GM08714 (cell line): Measurements from ENCODE around the gene TRIM69.
"Not testable (repeated sequence)": the region's sequence is repeated elsewhere in the genome, so short reads cannot be mapped to it uniquely, and the experiment has no call there.

Source experiments
- H3K4me3 ChIP-seq: fragments of 200-500 bp; sonication (Bioruptor generic); 2 replicates; pipeline ENCODE4 v1.5.1; 2014; ENCODE audit warnings: mild to moderate bottlenecking, low read length, inconsistent platforms
- ZNF274 ChIP-seq: IDR thresholded peaks from 2 replicates; pipeline ENCODE4 v1.6.1; 2012; ENCODE audit warnings: mild to moderate bottlenecking, low read depth, low read length

TRIM69 gene

GRCh38 chr15:44736181-44736765 lies at the start of gene TRIM69:
TRIM69 (plus strand) TSS chr15:44736528; CDS start chr15:44736705, 177 bp downstream.
- H3K4me3 ChIP-seq: peak within 1 kb of the TSS; percentile 52; the same call in 1 of the 2 replicates
- TF ChIP-seq ZNF274: no peak

DNA sequence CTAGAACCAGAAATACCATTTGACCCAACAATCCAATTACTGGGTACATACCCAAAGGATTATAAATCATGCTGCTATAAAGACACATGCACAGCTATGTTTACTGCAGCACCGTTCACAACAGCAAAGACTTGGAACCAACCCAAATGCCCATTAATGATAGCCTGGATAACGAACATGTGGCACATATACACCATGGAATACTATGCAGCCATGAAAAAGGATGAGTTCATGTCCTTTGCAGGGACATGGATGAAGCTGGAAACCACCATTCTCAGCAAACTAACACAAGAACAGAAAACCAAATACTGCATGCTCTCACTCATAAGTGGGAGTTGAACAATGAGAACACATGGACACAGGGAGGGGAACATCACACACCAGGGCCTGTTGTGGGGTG lies 47.0 kb upstream of the TRIM69 start:
- not testable (repeated sequence) for H3K4me3 ChIP-seq

- H3K4me3 ChIP-seq: not testable (repeated sequence)
These were observed 46.1 kb upstream of the TRIM69 start for GRCh38 chr15:44690245-44690644.

GRCh38 chr15:44692659-44693058 lies 43.7 kb upstream of the TRIM69 start:
- H3K4me3 ChIP-seq: no peak overlapping the region
- TF ChIP-seq ZNF274: no peak

GRCh38 chr15:44694416-44694815 lies 41.9 kb upstream of the TRIM69 start:
- no peak for TF ChIP-seq ZNF274
- H3K4me3 ChIP-seq: no peak overlapping the region

DNA sequence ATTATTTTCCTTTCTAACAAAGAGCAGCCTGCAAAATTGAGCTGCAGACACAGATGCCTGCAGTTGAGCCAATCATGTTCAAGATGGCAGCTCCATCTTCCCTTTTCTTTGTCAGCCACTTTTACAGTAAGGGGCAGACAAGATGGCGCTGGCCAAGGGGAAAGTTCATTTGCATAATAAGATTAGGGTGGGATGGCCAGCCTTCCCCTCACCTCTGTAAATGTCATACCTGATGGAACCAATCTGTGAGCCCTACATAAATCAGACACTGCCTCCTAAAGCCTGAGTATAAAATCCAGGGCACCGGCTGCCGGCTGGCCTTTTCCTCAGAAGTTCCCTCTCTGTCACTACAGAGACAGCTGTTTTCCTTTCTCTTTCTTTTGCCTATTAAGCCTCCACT lies 41.0 kb upstream of the TRIM69 start:
- no peak for TF ChIP-seq ZNF274
- H3K4me3 ChIP-seq: no peak overlapping the region

DNA sequence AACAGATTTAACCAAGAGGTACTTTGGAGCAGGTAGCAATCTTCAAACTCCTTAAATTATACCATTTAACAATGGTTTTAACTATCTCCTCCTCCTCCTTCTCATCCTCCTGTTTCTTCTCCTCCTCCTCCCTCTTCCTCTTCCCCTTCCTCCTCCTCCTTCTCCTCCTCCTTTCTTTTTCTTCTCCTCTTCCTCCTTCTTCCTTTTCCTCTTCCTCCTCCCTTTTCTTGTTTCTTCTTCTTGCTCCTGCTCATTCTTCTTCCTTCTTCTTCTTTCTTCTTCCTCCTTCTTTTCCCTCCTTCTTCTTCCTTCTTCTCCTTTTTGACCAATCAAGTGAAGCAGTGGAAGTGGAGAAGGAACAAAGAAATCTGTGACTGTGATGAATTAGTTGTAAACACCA lies 39.3 kb upstream of the TRIM69 start:
- no peak overlapping the region for H3K4me3 ChIP-seq
- no peak for TF ChIP-seq ZNF274

DNA sequence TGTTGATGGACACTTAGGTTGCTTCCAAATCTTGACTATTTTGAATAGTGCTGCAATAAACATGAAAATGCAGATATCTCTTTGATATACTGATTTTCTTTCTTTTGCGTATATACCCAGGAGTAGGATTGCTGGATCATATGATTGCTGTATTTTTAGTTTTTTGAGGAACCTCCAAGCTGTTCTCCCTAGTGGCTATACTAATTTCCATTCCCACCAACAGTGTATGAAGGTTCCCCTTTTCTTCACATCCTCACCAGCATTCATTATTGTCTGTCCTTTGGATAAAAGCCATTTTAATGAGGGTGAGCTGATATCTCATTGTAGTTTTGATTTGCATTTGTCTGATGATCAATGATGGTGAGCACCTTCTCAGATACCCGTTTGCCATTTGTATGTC lies 37.7 kb upstream of the TRIM69 start:
- H3K4me3 ChIP-seq: no peak overlapping the region
- TF ChIP-seq ZNF274: no peak

GRCh38 chr15:44700676-44701075 lies 35.7 kb upstream of the TRIM69 start:
- not testable (repeated sequence) for H3K4me3 ChIP-seq

DNA sequence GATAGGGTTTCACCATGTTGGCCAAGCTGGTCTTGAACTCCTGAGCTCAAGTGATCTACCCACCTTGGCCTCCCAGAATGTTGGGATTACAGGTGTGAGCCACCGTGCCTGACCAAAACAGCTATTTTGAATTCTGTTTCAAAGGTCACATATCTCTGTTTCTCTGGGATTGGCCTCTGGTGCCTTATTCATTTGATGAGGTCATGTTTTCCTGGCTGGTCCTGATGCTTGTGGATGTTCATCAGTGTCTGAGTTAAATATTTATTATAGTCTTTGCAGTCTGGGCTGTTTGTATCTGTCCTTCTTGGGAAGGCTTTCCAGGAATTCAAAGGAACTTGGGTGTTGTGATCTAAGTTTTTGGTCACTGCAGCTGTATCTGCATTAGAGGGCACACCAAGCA lies 30.3 kb upstream of the TRIM69 start:
- TF ChIP-seq ZNF274: no peak
- H3K4me3 ChIP-seq: no peak overlapping the region

DNA sequence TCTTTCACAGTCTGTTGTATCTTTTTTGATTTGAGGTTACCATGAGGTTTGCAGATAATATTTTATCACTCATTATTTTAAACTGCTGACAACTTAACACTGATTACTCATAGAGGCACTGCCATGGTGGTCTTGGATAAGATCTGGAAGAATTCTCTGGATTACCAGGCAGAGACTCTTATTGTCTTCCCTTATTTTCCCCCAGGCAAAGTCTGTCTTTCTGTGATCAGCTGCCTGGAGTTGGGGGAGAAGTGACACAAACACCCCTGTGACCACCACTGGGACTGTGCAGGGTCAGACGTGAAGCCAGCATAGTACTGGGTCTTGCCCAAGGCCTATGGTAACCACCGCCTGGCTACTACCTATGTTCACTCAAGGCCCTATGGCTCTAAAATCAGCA lies 29.9 kb upstream of the TRIM69 start:
- no peak overlapping the region for H3K4me3 ChIP-seq
- TF ChIP-seq ZNF274: no peak

DNA sequence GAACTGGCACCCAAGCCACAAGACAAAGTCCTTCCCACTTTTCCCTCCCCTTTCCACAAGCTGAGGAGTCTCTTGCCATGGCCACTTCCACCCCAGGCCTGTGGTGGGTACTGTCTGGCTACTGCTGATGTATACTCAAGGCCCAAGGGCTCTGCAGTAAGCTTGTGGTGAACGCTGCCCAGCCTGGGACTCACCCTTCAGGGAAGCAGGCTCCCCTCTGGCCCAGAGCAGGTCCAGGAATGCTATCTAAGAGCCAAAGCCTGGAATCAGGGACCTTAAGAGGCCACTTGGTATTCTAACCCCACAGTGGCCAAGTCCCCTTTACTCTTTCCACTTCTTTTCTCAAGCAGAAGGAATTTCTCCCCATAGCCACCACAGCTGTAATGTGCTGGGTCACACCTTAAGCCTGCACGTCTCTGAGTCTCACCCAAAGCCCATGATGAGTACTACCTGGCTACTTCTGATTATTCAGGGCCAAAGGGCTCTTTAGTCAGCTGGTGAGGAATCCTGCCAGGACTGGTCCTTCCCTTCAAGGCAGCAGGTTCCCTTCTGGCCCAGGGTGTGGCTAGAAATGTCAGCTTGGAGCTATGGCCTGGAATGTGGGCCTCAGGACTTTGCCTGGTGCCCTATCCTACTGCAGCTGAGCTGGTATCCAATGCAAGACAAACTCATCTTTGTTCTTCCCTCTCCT lies 29.2 kb upstream of the TRIM69 start:
- no peak for TF ChIP-seq ZNF274
- no peak overlapping the region for H3K4me3 ChIP-seq

GRCh38 chr15:44710236-44711095 lies 25.9 kb upstream of the TRIM69 start:
- no peak for TF ChIP-seq ZNF274
- H3K4me3 ChIP-seq: peak overlapping the region; percentile 96

- no peak for TF ChIP-seq ZNF274
These were observed 25.1 kb upstream of the TRIM69 start, which contains the start of the genes B2M and PATL2 for GRCh38 chr15:44711096-44711742. B2M (plus strand) TSS chr15:44711517; CDS start chr15:44711547, 30 bp downstream. PATL2 (minus strand) TSS chr15:44711323; CDS start chr15:44676490, 34,833 bp downstream.

More at GRCh38 chr15:44711096-44711742, 25.1 kb upstream of the TRIM69 start, which contains the start of the genes B2M and PATL2:
- H3K4me3 ChIP-seq: peak within 1 kb of the TSS; percentile 96
